Measurements from ENCODE around the gene SLC16A3.

DNA sequence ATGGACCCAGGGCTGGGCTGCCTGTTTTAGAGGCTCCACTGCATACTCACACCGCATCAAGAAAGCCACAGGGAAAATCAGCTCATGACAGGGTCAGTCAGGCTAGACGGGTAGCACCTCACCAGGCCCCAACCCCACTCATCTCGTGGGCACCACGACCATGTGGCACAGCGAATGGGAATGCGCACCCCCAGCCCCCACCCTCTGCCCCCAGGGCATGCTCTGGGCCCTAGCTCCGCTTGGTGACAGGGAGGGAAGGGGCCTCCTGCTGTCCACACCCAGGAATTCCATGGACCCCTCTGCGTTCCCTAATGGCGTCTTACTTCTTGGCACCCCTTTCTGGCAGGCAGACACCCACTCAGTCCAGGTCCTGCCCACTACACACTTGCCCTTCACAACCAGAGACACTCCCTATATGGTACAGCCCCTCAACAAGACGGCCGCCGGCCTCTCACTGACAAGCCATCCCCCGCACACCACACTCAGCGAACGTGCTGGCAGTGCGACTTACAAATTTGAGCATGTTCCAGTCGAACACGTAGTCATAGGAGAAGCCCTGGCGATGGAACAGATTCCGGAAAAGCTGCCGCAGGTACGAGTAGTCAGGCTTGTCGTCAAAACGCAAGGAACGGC lies 22.1 kb downstream of the SLC16A3 start:
- TF ChIP-seq, protein P1, sequence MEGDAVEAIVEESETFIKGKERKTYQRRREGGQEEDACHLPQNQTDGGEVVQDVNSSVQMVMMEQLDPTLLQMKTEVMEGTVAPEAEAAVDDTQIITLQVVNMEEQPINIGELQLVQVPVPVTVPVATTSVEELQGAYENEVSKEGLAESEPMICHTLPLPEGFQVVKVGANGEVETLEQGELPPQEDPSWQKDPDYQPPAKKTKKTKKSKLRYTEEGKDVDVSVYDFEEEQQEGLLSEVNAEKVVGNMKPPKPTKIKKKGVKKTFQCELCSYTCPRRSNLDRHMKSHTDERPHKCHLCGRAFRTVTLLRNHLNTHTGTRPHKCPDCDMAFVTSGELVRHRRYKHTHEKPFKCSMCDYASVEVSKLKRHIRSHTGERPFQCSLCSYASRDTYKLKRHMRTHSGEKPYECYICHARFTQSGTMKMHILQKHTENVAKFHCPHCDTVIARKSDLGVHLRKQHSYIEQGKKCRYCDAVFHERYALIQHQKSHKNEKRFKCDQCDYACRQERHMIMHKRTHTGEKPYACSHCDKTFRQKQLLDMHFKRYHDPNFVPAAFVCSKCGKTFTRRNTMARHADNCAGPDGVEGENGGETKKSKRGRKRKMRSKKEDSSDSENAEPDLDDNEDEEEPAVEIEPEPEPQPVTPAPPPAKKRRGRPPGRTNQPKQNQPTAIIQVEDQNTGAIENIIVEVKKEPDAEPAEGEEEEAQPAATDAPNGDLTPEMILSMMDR (conservative IDR thresholded peaks at IDR 0.05; ENCODE audit: low read depth in 2 of 2) = no peak
- TF ChIP-seq EZH2 (IDR thresholded peaks at IDR 0.05; ENCODE audit: low read depth, unreplicated experiment) = no peak
- no peak for TF ChIP-seq POLR2AphosphoS5 (IDR thresholded peaks at IDR 0.05; ENCODE audit: low read depth)

All from GM23338 (cell line).